Activated T-cell treated with anti-CD3 and anti-CD28 coated beads for 24 hours (primary cell): ENCODE data around the gene KLHL11.

ENCODE experiments used
- DNase-seq: peaks from one replicate; pipeline ENCODE4 v3.0.0-alpha.2; 2020; ENCODE audit warnings: low read depth

Gene KLHL11

DNA sequence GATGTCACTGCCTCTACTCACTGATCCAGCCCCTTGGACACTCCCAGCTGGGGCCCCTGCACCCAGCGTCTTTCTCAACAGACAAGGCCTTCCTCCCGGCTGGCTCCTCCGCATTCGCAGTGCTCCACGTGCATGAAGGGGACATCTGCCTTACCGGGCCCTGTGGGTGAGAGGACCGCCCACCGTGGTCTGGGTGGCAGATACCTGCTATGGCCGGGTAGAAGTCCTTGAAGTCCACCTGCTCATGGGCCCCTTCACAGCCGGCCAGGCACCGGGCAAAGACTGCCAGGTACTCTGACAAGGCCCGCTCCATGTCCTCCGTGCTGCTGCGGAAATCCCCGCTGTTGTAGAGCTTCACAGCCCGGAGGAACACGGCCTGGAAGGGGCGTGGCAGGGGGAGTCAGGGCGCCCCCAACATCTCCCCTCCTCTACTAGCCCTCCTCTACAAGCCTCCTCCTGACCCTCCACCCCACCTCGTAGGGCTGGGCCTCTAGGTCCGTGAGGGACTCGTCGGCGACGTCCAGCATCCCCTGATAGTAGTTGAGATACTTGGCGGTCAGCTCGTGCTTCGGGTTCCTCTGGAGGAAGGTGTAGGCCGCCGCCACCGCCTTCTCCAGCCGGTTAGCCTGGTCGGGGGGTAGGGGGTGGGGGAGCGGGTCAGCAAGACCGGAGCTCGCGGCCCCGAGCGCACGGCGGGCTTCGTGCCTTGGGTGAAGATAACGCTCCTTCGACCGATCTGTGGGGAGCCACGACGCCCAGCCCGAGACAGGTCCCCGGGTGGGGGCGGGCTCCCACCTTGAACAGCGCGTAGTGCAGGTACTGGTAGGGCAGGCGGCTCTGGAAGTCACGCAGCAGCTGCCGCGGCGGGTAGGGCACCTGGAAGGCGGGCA, 54.3 kb downstream of the KLHL11 start:
- DNase-seq, result no peak

DNA sequence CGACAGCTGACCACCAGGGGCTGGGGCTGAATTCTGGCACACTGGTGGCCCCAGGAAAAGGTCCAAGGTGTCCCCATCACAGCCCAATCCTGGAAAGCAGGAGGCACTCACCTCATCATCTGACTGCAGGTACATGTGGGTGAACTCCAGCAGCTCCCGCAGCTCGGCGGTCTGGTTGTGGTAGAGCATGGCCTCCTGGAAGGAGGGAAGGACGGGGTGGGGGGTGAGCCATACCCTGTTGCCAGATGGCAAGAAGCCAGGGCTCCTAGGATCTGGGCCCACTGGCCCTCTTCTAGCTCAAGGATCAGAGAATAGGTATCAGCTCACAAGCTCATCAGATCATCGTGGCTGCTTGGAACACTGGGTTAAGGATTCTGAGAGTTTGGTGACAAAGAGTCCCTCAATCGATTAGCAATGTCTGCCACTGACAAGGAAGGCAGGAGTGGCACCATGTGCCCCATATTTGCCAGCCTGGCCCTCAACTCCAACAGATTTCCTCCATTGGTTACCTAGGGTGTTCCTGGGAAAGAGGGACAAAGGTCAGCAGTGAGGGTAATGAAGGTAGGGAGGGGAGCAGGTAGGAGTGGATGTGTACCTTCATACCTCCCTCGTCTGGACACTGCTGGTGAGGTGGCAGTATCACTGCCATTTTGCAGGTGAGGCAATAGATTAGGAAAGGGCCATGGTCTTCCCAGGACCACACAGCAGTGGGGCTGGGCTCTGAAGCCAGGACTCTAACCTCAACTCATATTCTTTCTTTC, 58.4 kb downstream of the KLHL11 start:
- DNase-seq, result no peak
